ENCODE results near the gene CLCN5. TPM values are rescaled to one million over a fixed set of nuclear protein-coding genes. Genes with fewer than 3 reads are reported as not detected.

Gene CLCN5
- total and polyA plus RNA-seq, 12 donors = 0.83 to 3.6 (median 1.6) TPM

- Histone ChIP-seq H3K27ac (no peak overlapping the region), H3K9me3 (no peaks in the 10 kb centered on the region), H3K4me1 (no peaks in the 10 kb centered on the region), H3K27me3 (peaks cover 0 to 33% (median 0%) of the 10 kb centered on the region in 7 donors), H3K4me3 (no peak overlapping the region), H3K36me3 (no peaks in the 10 kb centered on the region)
- intact Hi-C loops (cut with DNase I) = no loop called here
- DNase-seq (no peak), ATAC-seq (no peak)
- no peak for TF ChIP-seq CTCF (IDR thresholded peaks at IDR 0.05)
- WGBS, 2 donors = 84 to 85% methylated on average over 3 of the region's 3 CpGs
These were observed 175.8 kb downstream of the CLCN5 start for GRCh38 chrX:50098241-50098640.

GRCh38 chrX:50098749-50099148 is 176.4 kb downstream of the CLCN5 start:
- Histone ChIP-seq H3K4me3 (no peak overlapping the region), H3K27me3 (peaks cover 0 to 32% (median 0%) of the 10 kb centered on the region in 7 donors), H3K36me3 (no peaks in the 10 kb centered on the region), H3K9me3 (no peaks in the 10 kb centered on the region), H3K27ac (no peak overlapping the region), H3K4me1 (no peaks in the 10 kb centered on the region)
- WGBS, 2 donors = 92 to 95% methylated on average over 5 of the region's 5 CpGs
- ATAC-seq (no peak), DNase-seq (no peak)
- intact Hi-C loops (cut with DNase I) = no loop called here
- no peak for TF ChIP-seq CTCF (IDR thresholded peaks at IDR 0.05)

- intact Hi-C loops (cut with DNase I) = no loop called here
- H3K27ac ChIP-seq = no peak overlapping the region
- 66 to 69% methylated on average over 4 of the region's 4 CpGs for WGBS, 2 donors
- H3K4me1 ChIP-seq = no peaks in the 10 kb centered on the region
- ATAC-seq (no peak), DNase-seq (no peak)
- no peak for TF ChIP-seq CTCF (IDR thresholded peaks at IDR 0.05)
- H3K4me3 ChIP-seq = no peak overlapping the region
- peaks cover 0 to 28% (median 0%) of the 10 kb centered on the region in 7 donors for H3K27me3 ChIP-seq
- no peaks in the 10 kb centered on the region for H3K9me3 ChIP-seq
- no peaks in the 10 kb centered on the region for H3K36me3 ChIP-seq
These were observed 176.9 kb downstream of the CLCN5 start for GRCh38 chrX:50099331-50099730.

DNA sequence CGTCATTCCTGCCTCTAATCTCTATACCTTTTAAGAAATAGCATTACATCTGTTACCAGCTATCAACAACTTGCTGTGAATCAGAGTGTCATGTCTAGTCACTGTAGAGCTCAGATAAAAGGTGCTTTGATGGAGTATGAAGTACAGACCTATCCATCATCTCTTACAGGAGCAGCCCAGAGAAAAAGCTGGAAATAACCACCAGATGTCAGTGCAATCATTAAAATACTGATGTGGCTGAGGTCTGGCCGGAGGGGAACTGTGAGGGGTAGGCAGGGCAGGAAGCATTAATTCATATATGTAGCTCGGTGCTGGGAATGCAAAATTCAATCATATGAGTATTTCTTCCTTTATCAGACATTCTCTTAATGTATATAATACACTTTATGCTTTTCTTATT is 177.8 kb downstream of the CLCN5 start:
- Histone ChIP-seq H3K4me1 (no peaks in the 10 kb centered on the region), H3K27ac (no peak overlapping the region), H3K9me3 (no peaks in the 10 kb centered on the region), H3K27me3 (peaks cover 0 to 27% (median 0%) of the 10 kb centered on the region in 7 donors), H3K36me3 (no peaks in the 10 kb centered on the region), H3K4me3 (no peak overlapping the region)
- WGBS, 2 donors = 36 to 41% methylated on average over 3 of the region's 3 CpGs
- peak in 7 of 9 donors; percentile 30 to 57 (median 39) for TF ChIP-seq CTCF (IDR thresholded peaks at IDR 0.05)
- no peak for DNase-seq
- ATAC-seq = peak in 1 of 8 donors; percentile 48
- intact Hi-C loops (cut with DNase I) = loop anchor here in 6 of 10 donors (1.0 to 10.0 kb wide), 5 partner anchors 105 to 482 kb away; partner anchors contain the start of gene CCNB3 (in 1 of the 6)
